ENCODE results near the gene ITGB1.

ITGB1 gene

GRCh38 chr10:32893916-32894664, 63.9 kb downstream of the ITGB1 start:
- Mint-ChIP-seq H3K27me3 (ENCODE audit: low read depth, poor library complexity) (peaks cover 3% of the 10 kb centered on the region), H3K9me3 (no peaks in the 10 kb centered on the region), H3K4me1 (peaks cover 16% of the 10 kb centered on the region), H3K36me3 (ENCODE audit: low read depth) (peaks cover 45% of the 10 kb centered on the region), H3K4me3 (no peak overlapping the region), H3K27ac (no peak overlapping the region)
- no peak for TF ChIP-seq CTCF (IDR thresholded peaks at IDR 0.05)
- no peak for DNase-seq

GRCh38 chr10:32893434-32893833, 64.6 kb downstream of the ITGB1 start:
- Mint-ChIP-seq H3K27ac (no peak overlapping the region), H3K9me3 (no peaks in the 10 kb centered on the region), H3K36me3 (ENCODE audit: low read depth) (peaks cover 38% of the 10 kb centered on the region), H3K4me1 (peaks cover 16% of the 10 kb centered on the region), H3K4me3 (no peak overlapping the region), H3K27me3 (ENCODE audit: low read depth, poor library complexity) (peaks cover 3% of the 10 kb centered on the region)
- TF ChIP-seq CTCF (IDR thresholded peaks at IDR 0.05) = no peak
- DNase-seq = no peak

- DNase-seq = peak; percentile 6
- H3K9me3 Mint-ChIP-seq = no peaks in the 10 kb centered on the region
- peaks cover 3% of the 10 kb centered on the region for H3K27me3 Mint-ChIP-seq (ENCODE audit: low read depth, poor library complexity)
- TF ChIP-seq CTCF (IDR thresholded peaks at IDR 0.05) = no peak
- H3K4me1 Mint-ChIP-seq = peaks cover 21% of the 10 kb centered on the region
- peaks cover 17% of the 10 kb centered on the region for H3K36me3 Mint-ChIP-seq (ENCODE audit: low read depth)
- no peak overlapping the region for H3K27ac Mint-ChIP-seq
- no peak overlapping the region for H3K4me3 Mint-ChIP-seq
Observed at GRCh38 chr10:32891261-32891660, 66.8 kb downstream of the ITGB1 start.

- Mint-ChIP-seq H3K27me3 (ENCODE audit: low read depth, poor library complexity) (peaks cover 3% of the 10 kb centered on the region), H3K9me3 (no peaks in the 10 kb centered on the region), H3K4me1 (peaks cover 21% of the 10 kb centered on the region), H3K27ac (no peak overlapping the region), H3K36me3 (ENCODE audit: low read depth) (peaks cover 10% of the 10 kb centered on the region), H3K4me3 (no peak overlapping the region)
- no peak for DNase-seq
- TF ChIP-seq CTCF (IDR thresholded peaks at IDR 0.05) = no peak
Observed at GRCh38 chr10:32890444-32890843, 67.6 kb downstream of the ITGB1 start.

- Mint-ChIP-seq H3K4me3 (no peak overlapping the region), H3K27me3 (ENCODE audit: low read depth, poor library complexity) (peaks cover 3% of the 10 kb centered on the region), H3K27ac (no peak overlapping the region), H3K9me3 (no peaks in the 10 kb centered on the region), H3K4me1 (peaks cover 21% of the 10 kb centered on the region), H3K36me3 (ENCODE audit: low read depth) (peaks cover 6% of the 10 kb centered on the region)
- DNase-seq = no peak
- TF ChIP-seq CTCF (IDR thresholded peaks at IDR 0.05) = no peak
Observed at GRCh38 chr10:32889631-32890212, 68.3 kb downstream of the ITGB1 start.
